Occipital lobe (tissue), 2 donors: ENCODE data around the gene TMEM145. TPM values are rescaled to one million over a fixed set of nuclear protein-coding genes. Genes with fewer than 3 reads are reported as not detected.
"Not testable (repeated sequence)": the region's sequence is repeated elsewhere in the genome, so short reads cannot be mapped to it uniquely, and the experiment has no call there.

ENCODE experiments used
- DNase-seq: peaks from one replicate; lab custom pipeline; 2025; lab: John Stamatoyannopoulos, UW
- total RNA-seq: library from RNA; depleted of rRNA; stranded (reverse); fragments of >200 nt; gene quantifications from one replicate; pipeline ENCODE4 v1.2.3, GENCODE V29; 2014

The TMEM145 gene
- total RNA-seq, 1 donor from 2014 or later: 47.1 TPM

- DNase-seq: no peak
These were observed 21.0 kb downstream of the TMEM145 start for GRCh38 chr19:42333975-42334696.

- no peak for DNase-seq
These were observed 21.7 kb downstream of the TMEM145 start for GRCh38 chr19:42334697-42335373.

GRCh38 chr19:42335374-42335936, 22.3 kb downstream of the TMEM145 start:
- DNase-seq: no peak

- DNase-seq: no peak
These were observed 22.9 kb downstream of the TMEM145 start for GRCh38 chr19:42335971-42336370.

- DNase-seq: not testable (repeated sequence)
These were observed 26.2 kb downstream of the TMEM145 start for GRCh38 chr19:42339126-42339860.

GRCh38 chr19:42339922-42340321, 26.8 kb downstream of the TMEM145 start:
- DNase-seq: not testable (repeated sequence)

GRCh38 chr19:42343344-42344110, 30.4 kb downstream of the TMEM145 start:
- DNase-seq: no peak

- no peak for DNase-seq
These were observed 31.3 kb downstream of the TMEM145 start for GRCh38 chr19:42344336-42344893.

- DNase-seq: no peak
These were observed 32.2 kb downstream of the TMEM145 start for GRCh38 chr19:42345191-42345812.

- no peak for DNase-seq
These were observed 35.1 kb downstream of the TMEM145 start for GRCh38 chr19:42348211-42348610.

- no peak for DNase-seq
These were observed 36.4 kb downstream of the TMEM145 start for GRCh38 chr19:42349378-42350107.

GRCh38 chr19:42350417-42350816, 37.3 kb downstream of the TMEM145 start:
- DNase-seq: no peak

- DNase-seq: no peak
These were observed 38.1 kb downstream of the TMEM145 start for GRCh38 chr19:42351079-42351735.

- peak; percentile 81 for DNase-seq
These were observed 39.5 kb downstream of the TMEM145 start for GRCh38 chr19:42352301-42353259.

GRCh38 chr19:42353341-42354015, 40.4 kb downstream of the TMEM145 start:
- no peak for DNase-seq

- DNase-seq: no peak
These were observed 42.8 kb downstream of the TMEM145 start for GRCh38 chr19:42355896-42356295.

- no peak for DNase-seq
These were observed 43.6 kb downstream of the TMEM145 start for GRCh38 chr19:42356686-42357085.
